Adrenal gland (tissue), 5 donors: ENCODE results near the gene BARD1.

Experiments
- CTCF ChIP-seq, 6 experiments: fragments of 450-650 bp in 4 of 6; fragments of 200-600 bp in 2 of 6; sonication (generic) in 1 of 6; IDR thresholded peaks; 1 replicate in 5 of 6; 2 replicates in 1 of 6; pipeline versions ENCODE4 v1.5.1 to v1.8.0; 2016 to 2021; ENCODE audit warnings: antibody characterized with exemption in 6 of 6, mild to moderate bottlenecking in 2 of 6, moderate library complexity in 1 of 6
- POLR2A ChIP-seq, 2 donors: fragments of 450-650 bp; IDR thresholded peaks; one replicate each; pipeline ENCODE4 v1.6.1; 2017; ENCODE audit warnings: antibody characterized with exemption in 2 of 2, mild to moderate bottlenecking in 2 of 2, moderate library complexity in 1 of 2
- donor health status: DM: no; HTN: no; CAD: no.

- TF ChIP-seq POLR2A (IDR thresholded peaks at IDR 0.05) (no peak), CTCF (IDR thresholded peaks at IDR 0.05) (no peak)
Observed at GRCh38 chr2:214853906-214854305, 44.4 kb upstream of the BARD1 start.
